ENCODE results near the gene PITPNC1.
"Not testable (repeated sequence)": the region's sequence is repeated elsewhere in the genome, so short reads cannot be mapped to it uniquely, and the experiment has no call there.

Gene PITPNC1

DNA sequence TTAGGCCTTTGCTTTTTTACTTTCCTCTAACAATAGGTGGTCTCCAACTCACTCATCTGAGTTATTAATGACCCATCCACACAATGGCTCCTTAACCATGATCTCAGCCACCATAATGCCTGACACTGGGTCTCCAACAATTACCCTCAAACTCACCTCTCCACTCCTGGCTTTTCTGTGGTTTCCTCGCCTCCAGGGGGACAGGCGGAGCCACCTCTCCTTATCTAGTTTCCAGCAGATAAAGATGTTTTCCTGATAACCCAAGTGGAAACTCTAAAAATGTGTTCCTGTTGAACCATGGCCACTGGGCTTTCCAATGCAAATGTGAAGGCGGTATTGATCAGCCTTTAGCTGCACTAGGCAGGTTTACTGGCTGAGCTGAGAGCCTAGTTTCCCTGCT is 331.3 kb downstream of the PITPNC1 start:
- no peak for DNase-seq

DNA sequence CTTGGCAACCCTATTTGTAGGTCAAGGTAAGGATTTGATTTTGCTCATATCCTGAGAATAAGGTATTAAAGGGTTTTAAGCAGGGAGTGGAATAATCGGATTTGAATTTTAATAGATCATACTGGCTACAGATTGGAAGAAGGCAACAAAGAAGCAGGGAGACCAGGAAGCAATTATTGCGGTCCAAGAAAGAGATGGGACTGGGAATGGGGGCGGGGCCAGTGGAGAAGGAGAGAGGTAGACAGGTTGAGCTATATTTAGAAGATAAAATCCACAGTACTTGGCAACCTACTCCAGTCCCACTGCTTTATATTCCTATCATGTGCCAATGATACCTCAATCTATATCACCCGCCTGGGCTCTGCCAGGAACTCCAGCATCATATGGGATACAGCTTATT is 334.8 kb downstream of the PITPNC1 start:
- no peak for DNase-seq

DNA sequence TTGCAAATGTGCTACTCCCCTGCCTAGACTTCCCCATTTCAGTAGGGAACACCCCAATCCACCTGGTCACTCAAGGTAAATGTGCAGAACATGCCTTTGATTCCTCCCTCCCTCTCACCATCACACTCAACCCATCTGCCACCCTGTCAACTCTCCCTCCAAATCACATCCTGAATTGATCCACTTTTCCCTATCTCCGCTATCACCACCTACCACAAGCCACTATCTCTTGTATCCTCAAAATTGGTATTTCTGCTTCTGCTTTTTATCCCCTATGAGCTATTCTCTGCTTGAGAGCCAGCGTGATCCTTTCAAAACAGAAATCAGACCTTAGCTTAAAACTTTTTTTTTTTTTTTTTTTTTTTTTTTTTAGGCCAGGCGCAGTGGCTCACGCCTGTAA is 335.3 kb downstream of the PITPNC1 start:
- no peak for DNase-seq

DNA sequence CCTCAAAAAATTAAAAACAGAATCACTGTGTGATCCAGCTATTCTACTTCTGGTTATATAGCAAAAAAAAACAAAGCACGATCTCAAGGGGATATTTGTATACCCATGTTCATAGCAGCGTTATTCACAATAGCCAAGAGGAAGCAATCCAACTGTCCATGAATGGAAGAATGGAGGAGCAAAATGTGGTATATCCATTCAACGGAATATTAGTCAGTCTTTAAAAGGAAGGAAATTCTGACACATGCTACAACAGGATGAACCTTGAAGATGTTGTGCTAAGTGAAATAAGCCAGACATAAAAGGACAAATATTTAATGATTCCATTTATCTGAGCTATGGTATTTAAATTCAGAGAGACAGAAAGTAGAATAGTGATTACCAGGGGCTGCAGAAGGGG is 336.1 kb downstream of the PITPNC1 start:
- no peak for DNase-seq

DNA sequence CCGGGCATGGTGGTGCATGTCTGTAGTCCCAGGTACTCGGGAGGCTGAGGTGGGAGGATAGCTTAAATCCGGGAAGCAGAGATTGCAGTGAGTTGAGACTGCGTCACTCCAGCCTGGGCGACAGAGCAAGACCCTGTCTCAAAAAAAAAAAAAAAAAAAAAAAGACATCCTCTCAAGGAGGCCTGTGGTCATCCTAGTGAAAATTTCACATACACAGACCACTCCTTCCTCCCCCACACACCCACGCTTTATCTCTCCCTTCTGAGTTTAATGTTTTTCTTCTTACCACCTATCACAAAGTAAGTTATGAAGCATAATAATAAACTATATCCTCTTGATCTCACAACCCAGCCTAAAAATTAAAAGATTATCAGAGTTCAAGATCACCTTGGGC is 339.3 kb downstream of the PITPNC1 start:
- DNase-seq: no peak

DNA sequence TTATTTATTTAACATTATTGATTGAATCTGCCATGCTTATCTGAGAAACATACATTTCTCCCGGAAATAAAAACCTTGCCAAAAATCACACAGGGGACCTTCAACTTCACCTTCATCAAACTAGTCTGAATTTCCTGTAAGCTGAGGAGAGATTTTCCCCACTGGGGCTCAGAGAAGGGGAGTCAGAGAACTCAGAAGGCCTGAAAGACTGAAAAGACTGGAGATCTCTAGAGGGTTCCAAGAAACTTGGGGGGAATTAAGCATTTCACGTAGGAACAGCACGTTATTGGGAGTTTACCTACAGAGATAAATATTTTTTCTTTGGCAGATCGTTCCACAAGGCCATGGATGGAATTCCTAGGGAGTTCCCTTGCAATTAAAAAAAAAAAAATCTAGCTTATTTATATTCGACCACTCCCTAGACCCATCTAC is 340.1 kb downstream of the PITPNC1 start:
- peak; percentile 17 for DNase-seq

DNA sequence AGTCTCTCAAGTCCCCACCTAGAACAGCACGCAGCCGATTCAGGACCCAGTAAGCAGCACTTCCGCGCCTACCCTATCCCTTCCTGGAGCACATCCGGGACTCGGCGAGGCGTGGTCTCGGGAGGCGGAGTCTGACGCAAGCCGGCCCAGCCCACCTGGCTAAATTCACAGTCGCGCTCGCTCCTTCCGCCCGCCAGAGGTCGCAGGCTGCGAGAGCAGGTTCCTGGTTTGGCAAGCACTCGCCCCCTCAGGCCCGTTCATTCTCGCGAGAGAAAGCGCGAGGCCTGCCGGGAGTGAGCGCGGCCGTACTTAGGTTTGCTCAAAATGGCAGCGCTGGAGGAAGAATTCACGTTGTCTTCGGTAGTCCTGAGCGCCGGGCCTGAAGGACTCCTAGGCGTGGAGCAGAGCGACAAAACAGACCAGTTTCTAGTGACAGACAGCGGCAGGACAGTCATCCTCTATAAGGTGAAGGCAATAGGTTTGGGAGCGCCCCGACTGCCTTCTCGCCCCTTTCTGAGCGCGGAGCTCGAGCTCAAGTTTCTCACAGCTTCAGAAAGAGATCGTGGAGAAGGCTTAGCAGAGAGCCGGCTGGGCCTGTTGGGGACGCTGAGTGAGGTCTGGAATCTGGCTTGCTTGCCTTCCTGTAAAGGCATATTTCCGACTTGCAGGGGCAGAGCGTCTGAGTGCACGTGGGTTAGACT is 340.7 kb downstream of the PITPNC1 start, which contains the start of gene NOL11:
NOL11 (plus strand) TSS at position 313 of the 701 bp plus-strand sequence; CDS start at position 325, 12 bp downstream.
- peak; percentile 99 for DNase-seq

DNA sequence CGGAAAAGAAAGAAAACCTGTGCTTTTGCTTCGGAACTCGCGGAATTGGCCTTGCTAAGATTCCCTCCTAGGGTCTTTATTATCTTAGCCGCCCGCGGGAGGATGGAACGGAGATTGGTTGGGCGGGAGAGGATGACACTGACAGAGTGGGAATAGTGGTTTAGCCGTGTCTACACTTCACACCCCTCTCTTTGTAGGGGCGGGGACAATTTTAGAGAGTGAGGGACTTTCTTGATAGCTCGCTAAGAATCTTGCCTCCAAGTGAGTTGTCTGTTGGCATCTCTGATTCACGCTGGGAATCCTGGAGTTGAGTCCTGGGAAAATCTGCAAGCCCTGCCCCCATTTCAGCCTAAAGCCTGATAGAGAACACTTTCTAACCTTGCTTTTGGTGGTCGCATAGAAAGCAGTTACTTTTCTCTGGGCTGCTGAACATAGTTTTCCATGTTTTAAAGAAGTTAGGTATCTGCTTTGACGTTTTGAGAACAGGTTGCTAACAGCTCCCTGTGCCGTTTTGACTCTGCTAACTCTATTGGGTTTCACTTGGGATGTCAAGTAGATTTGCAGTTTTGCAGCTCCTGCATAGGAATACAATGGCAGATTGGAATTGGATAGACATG is 341.4 kb downstream of the PITPNC1 start:
- DNase-seq: peak; percentile 47

DNA sequence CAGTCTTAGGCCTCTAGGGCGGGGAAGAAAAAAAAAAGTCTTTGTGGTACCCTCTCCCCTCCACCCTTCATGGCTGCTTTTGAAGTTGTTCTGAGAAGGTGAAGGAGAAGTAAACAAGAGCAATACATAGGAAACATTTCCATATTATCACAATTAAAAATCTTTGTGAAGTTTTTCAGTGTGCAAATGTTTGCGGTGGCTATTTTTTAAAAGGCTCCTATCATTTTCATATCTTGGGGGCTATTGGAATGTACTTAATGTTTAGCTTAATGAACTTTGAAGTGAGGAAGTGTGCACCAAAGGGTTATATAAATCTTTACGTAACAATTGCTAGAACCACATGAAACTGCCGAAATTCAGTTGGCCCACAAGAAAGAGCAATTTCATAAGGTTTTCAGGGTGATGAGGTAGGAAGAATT is 348.3 kb downstream of the PITPNC1 start:
- DNase-seq: peak; percentile 38

DNA sequence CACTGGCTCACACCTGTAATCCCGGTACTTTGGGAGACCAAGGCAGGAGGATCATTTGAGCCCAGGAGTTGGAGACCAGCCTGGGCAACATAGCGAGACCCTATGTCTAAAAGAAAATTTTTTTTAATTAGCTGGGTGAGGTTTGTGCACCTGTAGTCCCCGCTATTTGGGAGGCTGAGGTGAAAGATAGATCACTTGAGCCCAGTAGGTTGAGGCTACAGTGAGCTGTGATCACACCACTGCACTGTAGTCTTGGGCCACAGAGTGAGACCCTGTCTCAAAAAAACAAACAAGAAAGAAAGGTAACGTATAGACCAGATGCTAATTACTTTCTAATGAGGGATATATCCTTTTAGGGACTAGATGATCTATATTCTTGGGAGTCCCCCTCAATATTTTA is 348.7 kb downstream of the PITPNC1 start:
- no peak for DNase-seq

DNA sequence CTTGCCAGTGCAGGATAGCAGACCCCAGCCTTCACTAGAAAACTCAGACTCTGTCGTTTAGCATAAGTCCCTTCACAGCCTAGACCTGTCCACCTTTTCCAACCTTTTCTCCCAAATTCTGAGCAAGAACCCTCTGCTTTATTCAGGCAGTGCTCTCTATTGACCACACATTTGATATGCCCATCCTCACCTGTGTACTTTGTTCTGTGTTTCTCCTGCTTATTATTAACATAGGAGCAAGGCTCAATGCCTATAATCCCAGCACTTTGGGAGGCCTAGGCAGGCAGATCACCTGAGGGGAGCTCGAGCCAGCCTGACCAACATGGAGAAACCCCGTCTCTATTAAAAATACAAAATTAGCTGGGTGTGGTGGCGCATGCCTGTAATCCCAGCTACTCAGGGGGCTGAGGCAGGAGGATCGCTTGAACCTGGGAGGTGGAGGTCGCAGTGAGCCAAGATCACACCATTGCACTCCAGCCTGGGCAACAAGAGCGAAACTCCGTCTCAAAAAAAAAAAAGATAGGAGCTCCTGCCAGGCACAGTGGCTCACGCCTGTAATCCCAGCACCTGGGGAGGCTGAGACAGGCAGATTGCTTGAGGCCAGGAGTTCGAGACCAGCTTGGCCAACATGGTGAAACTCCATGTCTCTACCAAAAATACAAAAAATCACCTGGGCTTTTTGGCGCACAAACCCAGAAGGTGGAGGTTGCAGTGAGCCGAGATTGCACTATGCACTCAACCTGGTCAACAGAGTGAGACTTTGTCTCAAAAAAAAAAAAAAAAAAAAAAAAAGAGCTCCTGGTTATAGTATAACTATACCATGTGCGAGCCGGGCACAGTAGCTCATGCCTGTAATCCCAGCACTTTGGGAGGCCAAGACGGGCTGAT is 350.3 kb downstream of the PITPNC1 start:
- DNase-seq: not testable (repeated sequence)

DNA sequence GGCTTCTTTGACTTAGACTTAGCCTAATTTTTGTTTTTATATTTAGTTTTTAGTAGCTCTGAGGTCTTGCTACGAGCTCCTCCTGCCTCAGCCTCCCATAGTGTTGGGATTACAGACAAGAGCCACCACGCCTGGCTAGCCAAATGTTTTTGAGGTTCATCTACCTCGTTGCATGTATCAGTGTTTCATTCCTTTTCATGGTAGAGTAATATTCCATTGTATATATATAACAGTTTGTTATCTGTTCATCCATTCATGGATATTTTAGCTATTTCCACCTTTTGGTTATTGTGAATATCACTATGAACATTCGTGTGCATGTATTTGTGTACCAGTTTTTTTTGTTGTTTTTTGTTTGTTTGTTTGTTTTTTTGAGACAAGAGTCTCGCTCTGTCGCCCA is 352.8 kb downstream of the PITPNC1 start:
- no peak for DNase-seq

DNA sequence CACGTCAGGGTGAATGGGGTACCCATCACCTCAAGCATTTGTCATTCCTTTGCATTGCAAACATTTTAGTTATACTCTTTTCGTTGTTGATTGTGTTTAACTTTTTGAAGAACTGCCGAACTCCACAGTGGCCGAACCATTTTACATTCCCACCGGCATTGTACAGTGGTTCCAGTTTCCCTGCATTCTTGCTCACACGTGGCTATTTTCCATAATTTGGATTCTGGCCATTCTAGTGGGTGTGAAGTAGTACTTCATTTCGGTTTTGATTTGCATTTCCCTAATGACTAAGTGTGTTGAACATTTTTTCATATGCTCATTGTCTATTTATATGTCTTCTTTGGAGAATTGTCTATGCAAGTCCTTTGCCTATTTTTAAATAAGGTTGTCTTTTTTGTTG is 353.6 kb downstream of the PITPNC1 start:
- no peak for DNase-seq

DNA sequence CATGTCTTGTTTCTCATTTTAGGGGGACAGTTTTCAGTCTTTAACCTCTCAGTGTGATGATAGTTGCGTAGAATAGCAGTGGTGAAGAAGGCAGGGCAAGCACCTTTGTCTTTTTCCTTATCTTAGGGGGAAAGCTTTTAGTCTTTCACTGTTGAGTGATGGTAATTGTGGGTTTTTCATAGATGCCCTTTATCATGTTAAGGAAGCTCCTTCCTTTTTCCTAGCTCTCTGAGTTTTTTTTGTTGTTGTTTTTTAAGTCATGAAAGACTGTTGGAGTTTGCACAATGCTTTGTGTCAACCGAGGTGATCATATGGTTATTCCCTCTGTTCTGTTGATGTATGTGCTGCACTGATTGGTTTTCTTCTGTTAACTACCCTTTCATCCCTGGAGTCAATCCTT is 356.4 kb downstream of the PITPNC1 start:
- DNase-seq: no peak

DNA sequence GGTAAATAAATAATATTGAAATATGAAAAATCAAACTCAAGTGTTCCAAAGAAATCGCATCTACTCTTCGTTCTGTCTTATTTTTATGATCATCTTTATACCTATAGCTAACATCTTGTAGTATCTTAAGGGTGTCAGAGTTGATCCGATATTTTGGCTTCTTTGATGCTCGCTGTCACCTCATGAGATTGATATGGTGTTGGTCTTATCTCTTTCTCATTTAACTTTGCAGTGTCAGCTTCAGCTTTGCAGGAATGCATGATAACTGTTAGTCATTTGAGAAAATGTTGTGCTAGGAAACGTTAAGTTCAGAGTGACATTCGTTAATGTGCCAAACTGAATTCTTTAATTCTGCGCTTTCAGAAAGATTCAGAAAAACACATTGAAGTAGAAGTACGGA is 360.1 kb downstream of the PITPNC1 start:
- DNase-seq: no peak

DNA sequence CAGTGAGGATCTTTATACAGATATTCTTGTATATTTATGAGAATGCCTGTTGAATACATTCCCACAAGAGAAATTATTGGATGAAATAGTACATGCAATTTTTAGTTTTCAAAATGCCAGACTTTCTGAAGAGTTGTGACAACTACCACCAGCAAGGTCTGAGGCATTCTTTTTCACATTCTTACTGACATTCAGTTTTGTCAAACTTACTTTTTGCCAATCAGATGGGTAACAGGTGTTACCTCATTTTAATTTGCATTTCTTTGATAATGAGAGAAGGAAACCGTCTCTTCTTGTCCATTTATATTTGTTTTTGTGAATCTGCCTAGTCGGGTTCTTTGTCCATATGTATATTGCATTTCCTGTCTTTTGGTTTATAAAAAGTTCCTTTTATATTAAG is 364.9 kb downstream of the PITPNC1 start:
- no peak for DNase-seq
